Thoracic aorta (tissue), 2 donors: Measurements from ENCODE around the gene MRPL3. TPM values are rescaled to one million over a fixed set of nuclear protein-coding genes. Genes with fewer than 3 reads are reported as not detected.

ENCODE experiments used
- ATAC-seq: fragments of 150-250 bp; one replicate; pipeline ENCODE4 v1.8.0; 2017; ENCODE audit warnings: low read depth; ENCODE audit not compliant: insufficient number of reproducible peaks, low FRiP score
- DNase-seq: peaks from one replicate; pipeline ENCODE4 v3.0.0-alpha.2; 2020; ENCODE audit warnings: low spot score
- H3K27ac ChIP-seq, 2 donors: fragments of 200-600 bp; sonication (generic); 1 replicate in 1 of 2; 2 replicates in 1 of 2; pipeline ENCODE4 v1.5.1; 2016; ENCODE audit warnings: mild to moderate bottlenecking in 2 of 2, moderate library complexity in 2 of 2
- H3K27me3 ChIP-seq: fragments of 200-600 bp; sonication (generic); replicated peaks from 2 replicates; pipeline ENCODE4 v1.6.0; 2016; ENCODE audit warnings: mild to moderate bottlenecking; ENCODE audit not compliant: insufficient read depth
- H3K36me3 ChIP-seq: fragments of 200-600 bp; sonication (generic); one replicate; pipeline ENCODE4 v1.5.1; 2016
- H3K4me1 ChIP-seq, 2 donors: fragments of 200-600 bp; sonication (generic); 1 replicate in 1 of 2; 2 replicates in 1 of 2; pipeline versions ENCODE4 v1.5.1 to v1.6.0; 2016; ENCODE audit warnings: low read depth in 2 of 2, mild to moderate bottlenecking in 1 of 2; ENCODE audit not compliant: control insufficient read depth in 1 of 2
- H3K4me3 ChIP-seq: fragments of 200-600 bp; sonication (generic); 2 replicates; pipeline ENCODE4 v1.5.1; 2016; ENCODE audit warnings: mild to moderate bottlenecking
- H3K9me3 ChIP-seq: fragments of 200-600 bp; sonication (generic); 2 replicates; pipeline ENCODE4 v1.5.1; 2016
- total RNA-seq, 2 donors: library from RNA; depleted of rRNA; stranded (reverse); fragments of >200 nt; gene quantifications; one replicate each; pipeline versions ENCODE4 v1.1.0 to v1.2.3, GENCODE V29; 2016
- TF ChIP-seq, protein P1 (sequence below): fragments of 200-600 bp; sonication (generic); IDR thresholded peaks from one replicate; pipeline ENCODE4 v1.5.1; 2019; ENCODE audit warnings: antibody characterized with exemption

MRPL3 gene
- total RNA-seq, result 10 to 100 TPM; 42.0 to 80.3 TPM

DNA sequence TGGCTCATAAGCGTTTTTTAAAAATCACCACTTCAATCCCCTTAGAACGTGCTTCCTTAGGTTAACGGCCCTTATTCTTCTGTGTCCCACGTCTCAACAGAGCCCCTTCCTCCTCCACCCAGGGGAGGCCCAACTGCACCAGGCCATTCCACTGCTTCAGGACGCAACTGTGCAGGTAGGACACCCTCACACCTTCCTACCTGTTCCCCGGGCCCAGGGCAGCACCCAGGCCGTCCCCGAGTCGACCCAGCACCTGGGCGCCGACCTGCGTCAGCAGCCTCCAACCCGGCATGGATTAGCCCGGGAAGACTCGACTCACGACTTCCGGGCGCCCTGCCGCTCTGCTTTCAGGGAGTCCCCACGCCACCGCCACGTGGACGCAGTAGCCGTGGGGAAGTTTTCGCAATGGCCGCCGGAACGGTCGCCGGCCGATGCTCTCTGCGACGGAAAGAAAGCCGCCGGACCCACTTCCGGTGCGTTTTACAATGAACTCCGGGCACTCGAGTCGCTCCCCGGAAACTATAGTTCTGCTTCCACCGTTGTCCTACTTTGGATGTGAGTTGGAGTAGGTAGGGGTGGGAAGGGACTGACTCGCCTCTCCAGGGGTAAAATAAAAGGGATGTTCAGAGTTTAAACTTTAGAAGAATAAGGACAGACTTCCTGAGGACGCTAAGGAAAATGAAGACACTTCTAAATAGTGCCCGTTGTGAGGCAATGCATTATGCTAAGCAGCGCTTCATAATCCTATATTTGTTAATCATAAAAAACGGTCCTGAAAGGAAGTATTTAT is at the start of gene MRPL3:
Gene MRPL3 (minus strand): TSS at position 442 of the 790 bp plus-strand sequence. CDS start 150 bp downstream, at position 292.
- ATAC-seq, result peak; percentile 85
- TF ChIP-seq, protein P1, sequence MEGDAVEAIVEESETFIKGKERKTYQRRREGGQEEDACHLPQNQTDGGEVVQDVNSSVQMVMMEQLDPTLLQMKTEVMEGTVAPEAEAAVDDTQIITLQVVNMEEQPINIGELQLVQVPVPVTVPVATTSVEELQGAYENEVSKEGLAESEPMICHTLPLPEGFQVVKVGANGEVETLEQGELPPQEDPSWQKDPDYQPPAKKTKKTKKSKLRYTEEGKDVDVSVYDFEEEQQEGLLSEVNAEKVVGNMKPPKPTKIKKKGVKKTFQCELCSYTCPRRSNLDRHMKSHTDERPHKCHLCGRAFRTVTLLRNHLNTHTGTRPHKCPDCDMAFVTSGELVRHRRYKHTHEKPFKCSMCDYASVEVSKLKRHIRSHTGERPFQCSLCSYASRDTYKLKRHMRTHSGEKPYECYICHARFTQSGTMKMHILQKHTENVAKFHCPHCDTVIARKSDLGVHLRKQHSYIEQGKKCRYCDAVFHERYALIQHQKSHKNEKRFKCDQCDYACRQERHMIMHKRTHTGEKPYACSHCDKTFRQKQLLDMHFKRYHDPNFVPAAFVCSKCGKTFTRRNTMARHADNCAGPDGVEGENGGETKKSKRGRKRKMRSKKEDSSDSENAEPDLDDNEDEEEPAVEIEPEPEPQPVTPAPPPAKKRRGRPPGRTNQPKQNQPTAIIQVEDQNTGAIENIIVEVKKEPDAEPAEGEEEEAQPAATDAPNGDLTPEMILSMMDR, result no peak
- no peaks in the 10 kb centered on the region for H3K27me3 ChIP-seq
- H3K27ac ChIP-seq, result peak within 1 kb of the TSS; percentile 68 to 81
- H3K4me3 ChIP-seq, result peak within 1 kb of the TSS; percentile 95
- no peaks in the 10 kb centered on the region for H3K9me3 ChIP-seq
- H3K4me1 ChIP-seq, result peaks cover 21 to 22% of the 10 kb centered on the region in 2 donors
- H3K36me3 ChIP-seq, result peaks cover 6% of the 10 kb centered on the region
- DNase-seq, result peak; percentile 38

DNA sequence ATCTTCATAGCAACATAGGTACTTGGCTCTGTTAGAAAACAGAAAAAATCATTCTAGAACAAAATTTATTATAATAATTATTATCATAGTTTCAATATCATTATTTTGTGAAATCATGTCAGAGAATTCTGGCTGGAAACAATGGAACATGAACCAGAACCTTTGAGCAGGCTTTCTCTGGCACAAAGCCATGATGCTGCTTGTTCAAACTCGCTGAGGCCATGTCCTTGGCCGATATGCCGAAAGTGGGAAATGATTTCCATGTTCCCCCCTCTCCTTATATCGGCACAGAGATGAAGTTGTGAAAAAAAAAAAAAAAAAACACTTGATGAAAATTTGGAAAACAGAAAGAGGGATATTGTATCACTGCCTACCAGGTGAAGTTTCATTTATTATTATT is 49.0 kb upstream of the MRPL3 start:
- no peak for DNase-seq
- no peak for ATAC-seq
- Histone ChIP-seq H3K27me3 (no peaks in the 10 kb centered on the region), H3K27ac (no peak overlapping the region), H3K4me3 (no peak overlapping the region), H3K36me3 (no peaks in the 10 kb centered on the region), H3K4me1 (no peaks in the 10 kb centered on the region), H3K9me3 (no peaks in the 10 kb centered on the region)
- TF ChIP-seq, protein P1, result no peak

DNA sequence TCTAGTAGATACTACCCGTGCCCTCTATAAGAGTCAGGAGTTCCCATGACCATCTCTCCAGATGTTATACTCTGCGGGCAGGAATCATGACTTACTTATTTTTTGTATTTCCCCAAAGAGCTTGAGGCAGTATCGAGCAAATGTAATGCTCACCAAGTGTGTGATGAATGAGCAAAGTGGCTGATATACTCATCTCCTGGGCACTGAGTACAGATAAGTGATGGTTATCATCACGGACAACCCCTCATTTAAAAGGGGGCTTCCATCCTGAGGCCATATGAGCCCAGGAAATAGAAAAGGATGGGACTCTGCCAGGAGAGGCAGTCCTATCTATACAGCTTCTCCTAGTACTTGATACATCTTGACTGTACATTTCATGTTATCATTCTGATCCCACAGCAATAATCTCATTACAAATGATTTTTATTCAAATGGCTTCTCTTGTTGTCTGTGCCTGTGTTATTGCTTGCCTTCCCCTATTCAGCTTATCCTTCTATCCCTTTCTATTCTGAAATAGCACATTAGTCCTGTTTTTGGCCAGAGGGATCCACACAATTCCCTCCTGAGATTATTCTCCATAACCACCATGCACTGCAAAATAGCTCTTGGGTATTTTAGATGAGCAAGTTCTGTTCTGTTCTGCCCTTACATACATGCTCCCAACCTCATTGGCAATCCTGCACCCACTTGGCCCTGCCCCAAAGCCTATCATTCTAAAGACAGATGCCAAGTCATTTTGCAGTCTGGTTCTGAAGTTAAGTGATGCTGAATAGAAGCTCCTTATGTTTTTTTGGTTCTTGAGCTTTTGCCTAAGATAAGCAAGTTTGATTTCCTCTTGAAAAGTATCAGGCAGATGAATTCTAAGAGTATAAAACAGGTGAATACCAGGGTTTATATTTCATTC is 48.0 kb upstream of the MRPL3 start:
- DNase-seq, result no peak
- no peak for ATAC-seq
- H3K27ac ChIP-seq, result no peak overlapping the region
- H3K36me3 ChIP-seq, result no peaks in the 10 kb centered on the region
- no peaks in the 10 kb centered on the region for H3K27me3 ChIP-seq
- TF ChIP-seq, protein P1, result no peak
- no peaks in the 10 kb centered on the region for H3K4me1 ChIP-seq
- H3K4me3 ChIP-seq, result no peak overlapping the region
- H3K9me3 ChIP-seq, result no peaks in the 10 kb centered on the region

DNA sequence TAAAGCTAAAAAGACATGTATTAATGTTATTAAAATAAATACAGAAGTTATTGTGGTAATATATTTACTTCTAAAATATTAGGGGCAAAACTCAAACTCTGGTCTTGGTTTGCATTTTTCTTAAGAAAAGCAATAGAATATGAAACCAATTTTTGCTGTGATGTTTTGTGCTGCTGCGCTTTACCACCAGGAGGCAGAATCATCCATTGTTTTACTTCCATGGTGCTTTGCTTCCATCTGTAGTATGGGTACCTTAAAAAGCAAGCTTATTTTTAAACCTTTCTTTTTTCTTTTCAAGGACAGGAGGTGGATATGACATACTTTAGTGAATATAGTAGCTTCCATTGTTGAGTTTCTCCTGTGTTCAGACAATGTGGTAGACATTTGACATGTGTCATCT is 46.6 kb upstream of the MRPL3 start:
- no peaks in the 10 kb centered on the region for H3K4me1 ChIP-seq
- no peaks in the 10 kb centered on the region for H3K27me3 ChIP-seq
- TF ChIP-seq, protein P1, result no peak
- no peak overlapping the region for H3K27ac ChIP-seq
- no peaks in the 10 kb centered on the region for H3K36me3 ChIP-seq
- no peaks in the 10 kb centered on the region for H3K9me3 ChIP-seq
- no peak for DNase-seq
- no peak overlapping the region for H3K4me3 ChIP-seq
- no peak for ATAC-seq

DNA sequence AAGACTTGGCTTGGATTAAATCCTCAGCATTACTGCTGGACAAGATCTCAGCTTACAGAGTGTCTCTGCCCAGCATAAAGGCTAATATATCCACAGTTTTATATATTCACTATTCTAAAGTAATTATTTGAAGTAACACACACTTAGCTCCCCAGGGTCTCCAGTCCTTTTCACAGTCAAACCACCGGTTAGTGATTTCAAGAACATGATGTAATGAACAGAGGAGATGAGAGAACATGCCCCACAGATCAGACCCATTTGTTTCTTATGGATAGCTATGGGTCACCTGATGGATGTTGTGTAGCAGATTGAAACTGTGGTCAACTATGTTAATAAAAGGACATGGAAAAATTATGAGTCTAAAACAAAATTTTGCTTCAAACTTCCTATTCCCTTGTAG is 44.8 kb upstream of the MRPL3 start:
- H3K27me3 ChIP-seq, result no peaks in the 10 kb centered on the region
- no peaks in the 10 kb centered on the region for H3K9me3 ChIP-seq
- no peak overlapping the region for H3K27ac ChIP-seq
- H3K4me1 ChIP-seq, result peaks cover 3 to 7% of the 10 kb centered on the region in 2 donors
- ATAC-seq (no peak), DNase-seq (no peak)
- TF ChIP-seq, protein P1, result no peak
- H3K4me3 ChIP-seq, result no peak overlapping the region
- H3K36me3 ChIP-seq, result no peaks in the 10 kb centered on the region
